GM19025 (cell line): ENCODE results near the gene EIPR1.
"Not testable (repeated sequence)": the region's sequence is repeated elsewhere in the genome, so short reads cannot be mapped to it uniquely, and the experiment has no call there.

Experiments used
- ATAC-seq: cut with Tn5 transposase; IDR thresholded peaks from one replicate; pipeline ENCODE4 v1.9.1; 2021; ENCODE audit warnings: mild to moderate bottlenecking, low read depth, moderate library complexity; ENCODE audit not compliant: unreplicated experiment

EIPR1 gene

DNA sequence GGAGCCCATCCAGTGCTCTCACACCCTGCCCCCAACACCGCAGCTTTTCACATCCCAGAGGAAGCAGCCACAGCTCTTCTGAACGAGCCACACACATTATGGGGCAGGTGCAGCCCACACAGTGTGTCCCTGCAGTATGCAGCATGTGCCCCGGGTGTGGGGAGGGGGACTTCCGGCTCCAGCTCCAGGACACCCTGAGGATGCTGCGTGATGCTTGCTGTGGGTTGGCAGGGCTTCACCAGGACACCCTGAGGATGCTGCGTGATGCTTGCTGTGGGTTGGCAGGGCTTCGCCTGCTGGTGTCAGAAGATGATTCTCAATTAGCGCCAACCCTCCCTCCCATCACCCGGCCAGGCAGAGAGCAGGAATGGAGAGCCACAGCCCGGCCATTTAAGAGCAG lies 193.9 kb downstream of the EIPR1 start:
- no peak for ATAC-seq

DNA sequence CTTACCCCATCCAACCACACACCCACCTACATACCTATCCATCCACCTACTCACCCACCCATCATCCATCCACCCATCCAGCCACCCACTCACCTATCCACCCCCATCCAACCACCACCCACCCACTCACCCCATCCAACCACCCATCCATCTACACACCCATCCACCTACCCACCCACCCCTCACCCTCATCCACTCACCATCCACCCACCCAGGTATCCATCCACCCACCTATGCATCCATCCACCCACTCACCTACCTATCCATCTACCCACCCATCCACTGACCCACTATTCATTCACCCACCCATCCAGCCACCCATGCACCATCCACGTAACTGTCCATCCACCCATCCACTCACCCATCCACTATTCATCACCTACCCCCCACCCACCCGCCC lies 194.8 kb downstream of the EIPR1 start:
- ATAC-seq = no peak

DNA sequence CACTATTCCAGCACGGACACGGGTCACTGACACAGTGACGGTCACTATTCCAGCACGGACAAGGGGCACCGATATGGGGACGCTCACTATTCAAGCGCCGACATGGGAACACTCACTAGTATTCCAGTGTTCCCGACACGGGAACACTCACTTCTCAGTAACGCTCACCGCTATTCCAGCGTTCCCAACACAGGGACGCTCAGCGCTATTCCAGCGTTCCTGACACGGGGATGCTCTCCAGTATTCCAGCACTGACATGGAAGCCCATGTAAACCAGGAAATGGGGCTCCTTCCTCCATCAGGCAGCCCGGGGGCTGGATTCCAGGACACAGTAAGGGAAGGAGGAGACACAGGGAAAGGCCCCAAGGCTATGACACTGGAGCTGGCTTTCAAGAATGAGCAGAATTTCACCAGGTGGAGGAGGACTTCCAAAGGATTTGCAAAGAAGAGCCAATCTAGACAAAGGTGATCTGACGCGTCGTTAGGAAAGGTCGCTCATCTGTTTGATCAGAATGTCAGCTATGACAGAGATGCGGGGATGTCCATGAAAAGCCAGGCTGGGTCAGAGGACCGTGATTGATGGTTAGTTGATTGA lies 196.1 kb downstream of the EIPR1 start:
- ATAC-seq = no peak

DNA sequence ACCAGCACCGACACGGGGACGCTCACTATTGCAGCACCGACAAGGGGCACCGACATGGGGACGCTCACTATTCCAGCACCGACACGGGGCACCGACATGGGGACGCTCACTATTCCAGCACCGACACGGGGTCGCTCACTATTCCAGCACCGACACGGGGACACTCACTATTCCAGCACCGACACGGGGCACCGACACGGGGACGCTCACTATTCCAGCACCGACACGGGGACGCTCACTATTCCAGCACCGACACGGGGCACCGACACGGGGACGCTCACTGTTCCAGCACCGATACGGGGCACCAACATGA lies 196.8 kb downstream of the EIPR1 start:
- ATAC-seq = not testable (repeated sequence)

DNA sequence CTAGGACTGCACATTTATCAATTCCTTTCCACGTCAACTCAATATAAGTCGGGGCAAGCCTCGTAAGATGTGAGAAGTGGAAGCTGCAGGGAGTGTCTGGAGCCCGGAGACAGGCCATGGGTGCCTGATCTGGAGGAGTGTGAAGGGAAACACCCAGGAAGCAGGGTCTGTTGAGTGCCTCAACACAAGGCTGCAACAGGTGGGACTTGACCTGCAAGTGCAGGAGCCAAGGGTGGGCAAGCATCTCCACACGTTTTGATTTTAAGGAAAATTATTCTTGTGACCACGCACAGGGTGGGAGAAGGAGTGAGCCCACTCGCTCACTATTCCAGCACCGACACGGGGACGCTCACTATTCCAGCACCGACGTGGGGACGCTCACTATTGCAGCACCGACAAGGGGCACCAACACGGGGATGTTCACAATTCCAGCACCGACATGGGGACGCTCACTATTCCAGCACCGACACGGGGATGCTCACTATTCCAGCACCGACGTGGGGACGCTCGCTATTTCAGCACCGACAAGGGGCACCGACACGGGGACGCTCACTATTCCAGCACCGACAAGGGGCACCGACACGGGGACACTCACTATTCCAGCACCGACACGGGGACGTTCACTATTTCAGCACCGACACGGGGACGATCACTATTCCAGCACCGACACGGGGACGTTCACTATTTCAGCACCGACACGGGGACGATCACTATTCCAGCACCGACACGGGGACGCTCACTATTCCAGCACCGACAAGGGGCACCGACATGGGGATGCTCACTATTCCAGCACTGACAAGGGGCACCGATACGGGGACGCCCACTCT lies 197.3 kb downstream of the EIPR1 start:
- ATAC-seq = no peak

- no peak for ATAC-seq
Observed at GRCh38 chr2:3179626-3180025, 198.0 kb downstream of the EIPR1 start.

DNA sequence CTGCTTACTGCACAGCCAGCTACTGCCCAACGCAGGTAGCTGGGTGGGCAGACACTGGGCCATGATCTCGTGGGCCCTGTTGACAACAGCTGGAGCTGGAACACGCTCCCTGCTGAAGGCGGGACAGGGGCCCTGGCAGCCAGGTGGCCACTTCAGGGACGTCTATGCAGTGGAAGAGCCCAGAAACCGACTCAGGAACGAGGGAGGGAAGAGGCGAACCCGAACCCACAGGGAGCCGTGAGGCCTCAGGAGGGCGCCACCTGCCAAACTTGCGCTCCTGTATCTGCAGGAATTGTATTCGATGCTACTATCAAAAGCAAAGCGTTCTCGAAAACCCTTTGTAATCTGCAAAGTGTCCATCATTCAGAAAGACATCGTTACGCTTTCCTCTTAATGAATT lies 198.4 kb downstream of the EIPR1 start:
- ATAC-seq = no peak

DNA sequence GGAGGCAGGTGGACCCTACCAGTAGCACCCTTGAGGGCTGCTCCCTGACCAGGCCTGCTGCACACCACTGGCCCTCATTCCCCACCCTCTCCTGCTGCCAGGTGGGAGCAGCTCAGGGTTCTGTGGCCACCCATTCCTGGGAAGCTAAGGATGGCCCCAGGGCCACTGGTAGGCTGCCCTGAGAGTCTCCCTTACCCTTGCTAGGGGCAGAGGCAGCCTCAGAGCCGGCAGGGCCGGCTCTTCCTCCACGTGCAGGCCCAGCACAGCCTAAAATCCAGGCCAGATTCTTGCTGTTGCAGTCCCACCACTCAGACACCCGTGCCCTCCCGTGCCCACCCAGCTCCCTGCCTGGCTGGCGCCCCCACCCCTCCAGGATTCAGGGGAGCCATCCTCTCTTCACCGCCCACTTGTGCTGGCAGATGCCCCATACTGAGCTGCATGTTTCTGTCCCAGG lies 199.0 kb downstream of the EIPR1 start:
- no peak for ATAC-seq

GRCh38 chr2:3177891-3178577 lies 199.6 kb downstream of the EIPR1 start:
- ATAC-seq = no peak

- no peak for ATAC-seq
Observed at GRCh38 chr2:3176869-3177255, 200.8 kb downstream of the EIPR1 start.

- ATAC-seq = no peak
Observed at GRCh38 chr2:3176071-3176868, 201.3 kb downstream of the EIPR1 start.

DNA sequence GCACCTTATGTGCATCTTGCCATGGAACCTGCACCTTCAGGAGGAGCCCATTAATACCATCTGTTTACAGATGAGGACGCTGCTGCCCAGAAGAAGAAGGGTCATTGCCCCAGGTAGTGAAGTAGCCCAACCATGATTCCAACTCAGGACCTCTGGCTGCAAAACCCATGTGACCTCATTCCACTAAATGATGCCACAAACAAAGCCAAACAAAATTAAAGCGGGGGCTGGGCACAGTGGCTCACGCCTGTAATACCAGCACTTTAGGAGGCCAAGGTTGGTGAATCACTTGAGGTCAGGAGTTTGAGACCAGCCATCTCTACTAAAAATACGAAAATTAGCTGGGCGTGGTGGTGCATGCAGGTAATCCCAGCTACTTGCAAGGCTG lies 202.1 kb downstream of the EIPR1 start:
- ATAC-seq = no peak

GRCh38 chr2:3174626-3175567 lies 202.7 kb downstream of the EIPR1 start:
- ATAC-seq = no peak

DNA sequence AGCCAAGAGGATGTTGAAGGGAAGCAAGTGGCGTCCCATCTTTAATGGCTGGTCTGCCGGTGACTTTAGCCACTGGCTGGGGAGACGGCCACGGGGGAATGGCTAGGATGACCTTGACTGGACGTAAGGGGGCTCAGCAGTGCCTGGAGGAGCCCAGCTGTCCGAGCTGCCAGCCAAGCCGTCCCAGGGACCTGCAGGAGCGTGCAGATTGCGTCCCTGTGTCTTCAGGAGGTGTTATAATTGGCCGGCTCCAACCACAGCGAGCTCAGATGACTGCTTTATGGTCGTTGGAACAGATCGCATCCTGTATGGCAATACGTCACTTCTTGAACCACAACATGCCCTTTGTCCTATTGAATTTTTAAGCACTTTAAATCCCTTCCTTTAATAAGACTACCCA lies 204.6 kb downstream of the EIPR1 start:
- no peak for ATAC-seq

- ATAC-seq = no peak
Observed at GRCh38 chr2:3172265-3172935, 205.2 kb downstream of the EIPR1 start.

DNA sequence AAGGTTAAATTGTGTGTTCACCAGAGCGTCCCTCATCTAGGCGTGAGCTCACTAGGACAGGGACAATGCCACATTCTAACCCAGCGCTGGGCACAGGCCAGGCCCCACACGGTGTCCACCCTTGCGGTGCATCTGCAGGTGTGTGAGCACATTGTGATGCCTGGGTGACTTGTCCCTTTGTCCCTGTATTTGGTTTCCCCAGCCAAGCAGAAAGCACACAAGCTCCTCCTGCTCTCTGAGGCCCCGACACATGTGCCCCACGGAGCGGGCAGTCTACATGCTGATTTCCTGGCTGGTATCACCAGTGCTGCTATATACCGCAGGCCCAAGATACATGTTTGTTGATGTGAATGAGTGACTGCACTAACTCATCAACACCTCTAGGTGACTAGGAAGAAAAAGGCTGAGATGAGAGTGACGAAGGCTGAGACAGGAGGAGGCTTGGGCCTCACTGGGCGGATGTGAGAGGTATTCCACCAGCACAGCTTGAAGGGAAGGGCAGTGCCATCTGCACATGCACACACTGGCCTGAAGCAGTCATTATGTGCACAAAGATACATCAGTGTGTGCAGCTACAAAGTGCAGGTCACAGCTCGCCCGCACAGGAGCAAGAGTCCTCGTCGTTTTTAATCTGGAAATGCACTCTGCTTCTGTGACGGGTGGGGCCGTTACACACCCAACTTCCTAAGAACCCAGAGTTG lies 205.9 kb downstream of the EIPR1 start:
- no peak for ATAC-seq

- no peak for ATAC-seq
Observed at GRCh38 chr2:3170792-3171455, 206.7 kb downstream of the EIPR1 start.
